ENCODE data around the gene BMS1. TPM values are rescaled to one million over a fixed set of nuclear protein-coding genes. Genes with fewer than 3 reads are reported as not detected.
"Not testable (repeated sequence)": the region's sequence is repeated elsewhere in the genome, so short reads cannot be mapped to it uniquely, and the experiment has no call there.

The BMS1 gene
- total RNA-seq, 1 experiment from 2014 or later, result 36.3 TPM

- ChIA-PET POLR2A (no interaction called here), CTCF (no interaction called here)
- H3K4me1 ChIP-seq, result no peaks in the 10 kb centered on the region
- Mint-ChIP-seq H3K4me3 (ENCODE audit: unreplicated experiment) (no peak overlapping the region), H3K4me1 (ENCODE audit: low read depth, unreplicated experiment) (peaks cover under 1% of the 10 kb centered on the region), H3K9me3 (ENCODE audit: unreplicated experiment) (no peaks in the 10 kb centered on the region), H3K27me3 (ENCODE audit: insufficient read depth, unreplicated experiment) (peaks cover 43% of the 10 kb centered on the region), H3K36me3 (ENCODE audit: insufficient read depth, unreplicated experiment) (no peaks in the 10 kb centered on the region), H3K27ac (ENCODE audit: unreplicated experiment) (no peak overlapping the region)
- no TSS peak for BruUV-seq (replicated peaks)
- intact Hi-C loops (cut with micrococcal nuclease; ENCODE audit: unreplicated experiment), result no loop called here
- no peaks in the 10 kb centered on the region for H3K9me3 ChIP-seq
- no peak for TF ChIP-seq CTCF (IDR thresholded peaks at IDR 0.05; ENCODE audit: insufficient read depth in 1 of 2, low read depth in 1 of 2, low read length in 1 of 2, severe bottlenecking in 1 of 2, unreplicated experiment in 1 of 2)
- no peak for DNase-seq
- H3K36me3 ChIP-seq (ENCODE audit: control insufficient read depth, insufficient read depth, low read length), result no peaks in the 10 kb centered on the region
- H3K4me3 ChIP-seq (ENCODE audit: low read depth, low read length), result no peak overlapping the region
- H3K27me3 ChIP-seq (replicated peaks; ENCODE audit: control insufficient read depth, insufficient read depth, low read length), result 0 out of 2 replicates have a peak, but pooled peaks cover 2% of the 10 kb centered on the region
Measured at GRCh38 chr10:42859256-42859655, 76.7 kb downstream of the BMS1 start.

DNA sequence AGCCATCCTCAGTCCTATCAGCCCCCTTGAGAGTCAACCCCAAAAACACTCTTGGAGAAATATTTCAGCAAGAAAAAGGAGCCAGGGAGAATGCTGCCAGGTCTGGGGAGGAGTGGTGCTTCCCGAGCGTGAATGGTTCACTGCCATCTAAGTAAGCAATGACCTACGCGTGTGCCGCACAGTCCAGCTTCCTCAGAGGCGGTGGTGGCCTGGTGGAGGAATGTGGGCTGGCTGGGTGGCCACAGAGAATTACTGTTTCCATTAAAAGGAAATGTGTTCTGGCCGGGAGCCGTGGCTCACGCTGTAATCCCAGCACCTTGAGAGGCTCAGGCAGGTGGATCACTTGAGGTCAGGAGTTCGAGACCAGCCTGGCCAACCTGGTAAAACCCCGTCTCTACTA, 77.4 kb downstream of the BMS1 start:
- H3K27me3 ChIP-seq (replicated peaks; ENCODE audit: control insufficient read depth, insufficient read depth, low read length); H3K4me3 ChIP-seq (ENCODE audit: low read depth, low read length); H3K27ac Mint-ChIP-seq (ENCODE audit: unreplicated experiment); H3K4me1 ChIP-seq; CTCF ChIA-PET; H3K36me3 Mint-ChIP-seq (ENCODE audit: insufficient read depth, unreplicated experiment); H3K9me3 ChIP-seq; BruUV-seq (replicated peaks); POLR2A ChIA-PET; H3K9me3 Mint-ChIP-seq (ENCODE audit: unreplicated experiment); H3K4me3 Mint-ChIP-seq (ENCODE audit: unreplicated experiment); DNase-seq; H3K36me3 ChIP-seq (ENCODE audit: control insufficient read depth, insufficient read depth, low read length); H3K4me1 Mint-ChIP-seq (ENCODE audit: low read depth, unreplicated experiment): not testable (repeated sequence)
- intact Hi-C loops (cut with micrococcal nuclease; ENCODE audit: unreplicated experiment), result loop anchor here (5.0 kb wide), 1 partner anchor 108 kb away; no protein-coding TSS in a partner anchor
- H3K27me3 Mint-ChIP-seq (ENCODE audit: insufficient read depth, unreplicated experiment), result peaks cover 43% of the 10 kb centered on the region

GRCh38 chr10:42862801-42863200, 80.2 kb downstream of the BMS1 start:
- POLR2A ChIA-PET; BruUV-seq (replicated peaks): not testable (repeated sequence)
- peaks cover 38% of the 10 kb centered on the region for H3K27me3 Mint-ChIP-seq (ENCODE audit: insufficient read depth, unreplicated experiment)

GRCh38 chr10:42864575-42864974, 82.0 kb downstream of the BMS1 start:
- Mint-ChIP-seq H3K27ac (ENCODE audit: unreplicated experiment) (no peak overlapping the region), H3K4me3 (ENCODE audit: unreplicated experiment) (peak overlapping the region; percentile 12), H3K36me3 (ENCODE audit: insufficient read depth, unreplicated experiment) (no peaks in the 10 kb centered on the region), H3K4me1 (ENCODE audit: low read depth, unreplicated experiment) (peaks cover 4% of the 10 kb centered on the region), H3K9me3 (ENCODE audit: unreplicated experiment) (no peaks in the 10 kb centered on the region), H3K27me3 (ENCODE audit: insufficient read depth, unreplicated experiment) (peaks cover 28% of the 10 kb centered on the region)
- Histone ChIP-seq H3K36me3 (ENCODE audit: control insufficient read depth, insufficient read depth, low read length) (no peaks in the 10 kb centered on the region), H3K9me3 (no peaks in the 10 kb centered on the region), H3K27me3 (replicated peaks; ENCODE audit: control insufficient read depth, insufficient read depth, low read length) (0 out of 2 replicates have a peak, but pooled peaks cover 2% of the 10 kb centered on the region), H3K4me3 (ENCODE audit: low read depth, low read length) (no peak overlapping the region), H3K4me1 (no peaks in the 10 kb centered on the region)
- intact Hi-C loops (cut with micrococcal nuclease; ENCODE audit: unreplicated experiment), result loop anchor here (5.0 kb wide), 1 partner anchor 112 kb away; no protein-coding TSS in a partner anchor
- ChIA-PET POLR2A (no interaction called here), CTCF (interaction anchor here (0.6 to 0.7 kb wide), 2 partner anchors 178 to 303 kb away, joined by 3 read pairs; no protein-coding TSS in a partner anchor)
- peak; percentile 48 to 74 for TF ChIP-seq CTCF (IDR thresholded peaks at IDR 0.05; ENCODE audit: insufficient read depth in 1 of 2, low read depth in 1 of 2, low read length in 1 of 2, severe bottlenecking in 1 of 2, unreplicated experiment in 1 of 2)
- no TSS peak for BruUV-seq (replicated peaks)
- peak in 1 of 2 experiments; percentile 45 for DNase-seq

More at GRCh38 chr10:42862801-42863200, 80.2 kb downstream of the BMS1 start:
- H3K4me1 Mint-ChIP-seq (ENCODE audit: low read depth, unreplicated experiment); H3K27me3 ChIP-seq (replicated peaks; ENCODE audit: control insufficient read depth, insufficient read depth, low read length); H3K4me3 Mint-ChIP-seq (ENCODE audit: unreplicated experiment); DNase-seq; H3K36me3 ChIP-seq (ENCODE audit: control insufficient read depth, insufficient read depth, low read length); H3K4me1 ChIP-seq; CTCF ChIA-PET; H3K4me3 ChIP-seq (ENCODE audit: low read depth, low read length); H3K36me3 Mint-ChIP-seq (ENCODE audit: insufficient read depth, unreplicated experiment); H3K27ac Mint-ChIP-seq (ENCODE audit: unreplicated experiment); H3K9me3 ChIP-seq; H3K9me3 Mint-ChIP-seq (ENCODE audit: unreplicated experiment): not testable (repeated sequence)
- intact Hi-C loops (cut with micrococcal nuclease; ENCODE audit: unreplicated experiment), result loop anchor here (5.0 kb wide), 1 partner anchor 110 kb away; no protein-coding TSS in a partner anchor
